Measurements from ENCODE around the gene GALNT13.

GALNT13 gene

DNA sequence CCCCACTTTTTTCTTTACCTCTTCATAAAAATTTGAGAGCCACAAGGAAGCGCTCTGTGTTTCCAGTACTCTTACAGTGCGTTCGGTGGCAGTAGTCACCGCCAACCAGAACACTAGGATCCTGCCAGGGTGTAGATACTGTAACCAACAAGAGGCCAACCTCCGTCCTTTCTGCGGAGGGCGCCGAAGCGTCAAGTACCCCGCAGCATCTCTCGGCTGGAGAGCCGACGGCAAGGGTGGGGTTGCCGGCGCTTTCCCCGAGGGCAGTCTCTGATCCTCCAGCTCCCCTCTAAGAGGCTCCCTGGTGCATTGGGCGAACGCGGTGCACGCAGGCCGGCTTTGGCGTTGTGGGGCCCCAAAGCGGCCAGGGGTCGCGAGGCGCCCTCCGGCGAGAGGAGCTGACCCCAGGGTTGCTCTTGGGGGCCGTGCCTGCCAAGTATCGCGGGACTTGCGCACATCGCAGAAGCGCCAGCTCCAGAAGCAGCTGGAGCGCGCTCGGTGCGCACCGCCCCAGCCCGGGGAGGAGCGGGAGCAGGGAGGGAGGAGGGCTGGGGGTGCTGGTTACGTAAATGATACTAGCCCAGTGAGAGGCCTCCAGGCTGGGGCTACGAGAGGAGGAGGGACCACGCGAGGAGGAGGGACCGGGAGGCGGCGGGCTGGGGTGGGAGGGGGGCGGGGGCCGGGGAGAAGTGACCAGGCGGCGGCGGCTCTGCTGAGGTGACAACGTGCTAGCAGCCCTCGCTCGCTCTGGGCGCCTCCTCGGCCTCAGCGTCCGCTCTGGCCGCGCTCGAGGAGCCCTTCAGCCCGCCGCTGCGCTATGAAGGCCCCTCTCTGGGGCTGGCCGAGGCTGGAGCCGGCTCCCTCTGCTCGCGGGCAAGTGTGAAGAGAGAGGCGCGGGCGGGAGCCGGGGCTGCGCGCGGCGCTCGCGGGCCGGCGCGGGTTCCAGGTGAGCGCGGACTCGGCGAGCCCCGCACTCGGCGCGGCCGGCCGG is at the start of gene GALNT13:
Gene GALNT13, plus strand, starts transcription at position 692 of the 991 bp plus-strand sequence.
- Mint-ChIP-seq H3K4me1 (no peaks in the 10 kb centered on the region), H3K27me3 (peaks cover 7% of the 10 kb centered on the region), H3K9me3 (peaks cover 3% of the 10 kb centered on the region), H3K27ac (no peak within 1 kb of the TSS), H3K4me3 (no peak within 1 kb of the TSS), H3K36me3 (peaks cover 3% of the 10 kb centered on the region)
- DNase-seq (ENCODE audit: low spot score in 2 of 2) (no peak), ATAC-seq (ENCODE audit: low read depth) (no peak)

DNA sequence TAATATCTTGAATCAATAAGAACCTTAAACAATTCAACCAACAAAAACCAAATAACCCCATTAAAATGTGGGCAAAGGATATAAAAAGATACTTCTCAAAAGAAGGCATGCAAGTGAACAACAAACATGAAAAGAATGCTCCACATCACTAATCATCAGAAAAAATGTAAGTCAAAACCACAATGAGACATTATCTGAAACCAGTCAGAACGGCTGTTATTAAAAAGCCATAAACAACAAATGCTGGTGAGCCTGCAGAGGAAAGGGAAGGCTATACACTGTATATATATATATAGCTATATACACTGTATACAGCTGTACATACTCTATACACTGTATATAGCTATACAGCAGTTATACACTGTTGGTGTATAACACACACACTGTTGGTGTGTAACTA is 47.8 kb upstream of the GALNT13 start:
- no peak overlapping the region for H3K4me3 Mint-ChIP-seq
- DNase-seq (ENCODE audit: low spot score in 2 of 2) (no peak), ATAC-seq (ENCODE audit: low read depth) (no peak)
- H3K9me3 Mint-ChIP-seq: peaks cover 11% of the 10 kb centered on the region
- no peaks in the 10 kb centered on the region for H3K4me1 Mint-ChIP-seq
- no peaks in the 10 kb centered on the region for H3K36me3 Mint-ChIP-seq
- H3K27ac Mint-ChIP-seq: no peak overlapping the region
- H3K27me3 Mint-ChIP-seq: no peaks in the 10 kb centered on the region

DNA sequence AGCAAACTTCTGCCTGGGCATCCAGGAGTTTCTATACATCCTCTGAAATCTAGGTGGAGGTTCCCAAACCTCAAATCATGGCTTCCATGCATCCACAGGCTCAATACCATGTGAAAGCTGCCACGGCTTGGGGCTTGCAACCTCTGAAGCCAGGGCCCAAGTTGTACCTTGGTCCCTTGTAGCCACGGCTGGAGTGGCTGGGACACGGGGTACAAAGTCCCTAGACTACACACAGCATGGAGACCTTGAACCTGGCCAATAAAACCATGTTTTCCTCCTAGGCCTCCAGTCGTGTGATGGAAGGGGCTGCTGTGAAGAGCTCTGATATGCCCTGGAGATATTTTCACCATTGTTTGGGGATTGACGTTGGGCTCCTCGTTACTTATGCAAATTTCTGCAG is 43.4 kb upstream of the GALNT13 start:
- Mint-ChIP-seq H3K27me3 (no peaks in the 10 kb centered on the region), H3K36me3 (no peaks in the 10 kb centered on the region), H3K27ac (no peak overlapping the region), H3K9me3 (peaks cover 17% of the 10 kb centered on the region), H3K4me1 (no peaks in the 10 kb centered on the region), H3K4me3 (no peak overlapping the region)
- ATAC-seq (ENCODE audit: low read depth): no peak
- DNase-seq (ENCODE audit: low spot score in 2 of 2): no peak

DNA sequence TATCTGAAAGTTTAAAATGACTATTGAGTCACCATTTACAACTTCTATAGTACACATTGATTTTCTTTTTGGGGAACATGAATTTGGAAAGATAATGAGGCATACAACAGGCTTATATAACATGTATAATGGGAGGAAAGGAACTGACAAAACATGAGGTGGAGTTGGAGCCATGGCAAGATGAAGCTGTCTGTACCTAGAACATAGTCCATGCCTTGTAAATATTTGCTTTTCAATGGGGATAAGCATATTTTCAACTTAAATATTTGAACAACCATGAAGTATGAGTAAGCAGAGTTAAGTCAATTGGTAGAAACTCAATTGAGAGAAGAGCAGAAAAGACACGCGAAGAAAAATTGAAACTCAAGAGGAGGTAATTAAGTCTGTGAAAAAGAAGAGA is 37.1 kb upstream of the GALNT13 start:
- Mint-ChIP-seq H3K27me3 (no peaks in the 10 kb centered on the region), H3K9me3 (peaks cover 11% of the 10 kb centered on the region), H3K4me1 (no peaks in the 10 kb centered on the region), H3K27ac (no peak overlapping the region), H3K36me3 (no peaks in the 10 kb centered on the region), H3K4me3 (no peak overlapping the region)
- ATAC-seq (ENCODE audit: low read depth): no peak
- DNase-seq (ENCODE audit: low spot score in 2 of 2): no peak

DNA sequence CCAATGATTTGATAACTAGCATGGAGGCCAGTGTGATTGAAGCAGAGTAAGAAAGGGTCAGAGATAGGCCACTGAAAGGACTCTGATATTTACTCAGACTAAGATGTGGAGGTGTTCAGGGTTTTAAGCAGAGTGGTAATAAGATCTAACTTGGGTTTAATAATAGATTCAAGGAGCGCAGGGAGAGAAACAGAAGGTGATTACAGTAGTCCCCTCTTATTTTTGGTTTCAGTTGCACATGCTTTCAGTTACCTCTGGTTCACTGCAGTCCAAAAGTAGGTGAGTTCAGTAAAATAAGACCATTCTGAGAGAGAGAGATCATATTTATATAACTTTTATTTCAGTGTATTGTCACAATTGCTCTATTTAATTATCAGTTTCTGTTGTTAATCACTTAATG is 13.5 kb upstream of the GALNT13 start:
- Mint-ChIP-seq H3K27me3 (no peaks in the 10 kb centered on the region), H3K36me3 (no peaks in the 10 kb centered on the region), H3K4me1 (no peaks in the 10 kb centered on the region), H3K27ac (no peak overlapping the region), H3K9me3 (peaks cover 9% of the 10 kb centered on the region), H3K4me3 (no peak overlapping the region)
- no peak for DNase-seq (ENCODE audit: low spot score in 2 of 2)
- ATAC-seq (ENCODE audit: low read depth): no peak

DNA sequence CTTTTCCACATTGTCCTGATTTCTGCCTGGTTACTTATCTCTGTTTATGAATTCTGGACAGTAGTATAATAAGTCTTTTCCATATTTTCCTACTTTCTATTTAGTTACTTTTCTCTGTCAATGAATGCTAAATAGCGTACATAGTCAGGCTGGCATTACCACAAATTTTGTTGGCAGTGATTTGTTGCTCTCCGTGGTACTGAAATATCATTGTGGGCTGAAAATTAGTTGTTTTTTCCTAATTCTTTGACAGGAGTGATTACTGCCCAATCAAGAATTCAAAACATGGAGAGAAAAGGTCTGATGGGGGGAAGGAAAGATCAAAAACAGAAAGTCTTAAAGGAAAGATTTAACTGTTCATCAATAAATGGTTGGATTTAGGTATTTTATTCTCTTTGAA is 7.7 kb upstream of the GALNT13 start:
- Mint-ChIP-seq H3K4me1 (no peaks in the 10 kb centered on the region), H3K4me3 (no peak overlapping the region), H3K9me3 (peaks cover 5% of the 10 kb centered on the region), H3K27ac (no peak overlapping the region), H3K27me3 (no peaks in the 10 kb centered on the region), H3K36me3 (no peaks in the 10 kb centered on the region)
- DNase-seq (ENCODE audit: low spot score in 2 of 2) (no peak), ATAC-seq (ENCODE audit: low read depth) (no peak)

DNA sequence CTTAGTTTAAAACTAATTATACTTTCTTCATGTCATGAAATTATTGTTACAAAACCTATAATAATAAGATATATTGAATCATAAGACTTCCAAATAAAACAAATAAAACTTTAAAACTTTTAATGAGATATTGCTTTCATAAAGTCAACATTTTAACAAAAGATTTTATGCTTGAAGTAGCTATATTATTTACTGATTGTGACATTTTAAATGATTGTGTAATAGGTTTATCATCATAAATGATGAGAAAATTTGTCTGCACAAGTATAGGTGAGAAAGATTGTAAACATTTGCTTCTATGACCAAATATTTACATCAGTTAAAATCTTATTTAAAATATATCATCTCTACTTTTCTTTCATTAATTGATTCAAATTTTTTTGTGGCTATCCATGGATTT is 5.1 kb upstream of the GALNT13 start:
- Mint-ChIP-seq H3K27me3 (no peaks in the 10 kb centered on the region), H3K4me3 (no peak overlapping the region), H3K9me3 (peaks cover 3% of the 10 kb centered on the region), H3K27ac (no peak overlapping the region), H3K36me3 (no peaks in the 10 kb centered on the region), H3K4me1 (no peaks in the 10 kb centered on the region)
- DNase-seq (ENCODE audit: low spot score in 2 of 2) (no peak), ATAC-seq (ENCODE audit: low read depth) (no peak)

DNA sequence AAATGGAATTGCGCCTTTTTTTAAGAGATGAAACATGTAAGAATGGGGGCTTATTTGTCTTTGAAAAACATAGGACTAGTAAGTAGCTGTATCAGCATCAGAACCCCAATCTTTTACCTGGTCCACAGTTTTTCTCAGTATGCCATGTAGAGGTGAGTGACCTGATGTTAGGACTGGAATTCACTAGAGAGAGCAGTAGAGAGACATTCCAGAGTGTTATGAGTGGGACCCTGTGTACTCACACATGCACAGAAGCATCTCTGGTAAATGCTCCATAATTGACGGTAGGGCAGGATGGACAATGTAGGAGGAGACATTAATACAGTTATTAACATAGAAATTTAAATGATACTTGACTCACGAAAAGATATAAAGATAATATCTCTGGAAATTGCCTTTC is 1.4 kb upstream of the GALNT13 start:
- ATAC-seq (ENCODE audit: low read depth): no peak
- no peak overlapping the region for H3K4me3 Mint-ChIP-seq

DNA sequence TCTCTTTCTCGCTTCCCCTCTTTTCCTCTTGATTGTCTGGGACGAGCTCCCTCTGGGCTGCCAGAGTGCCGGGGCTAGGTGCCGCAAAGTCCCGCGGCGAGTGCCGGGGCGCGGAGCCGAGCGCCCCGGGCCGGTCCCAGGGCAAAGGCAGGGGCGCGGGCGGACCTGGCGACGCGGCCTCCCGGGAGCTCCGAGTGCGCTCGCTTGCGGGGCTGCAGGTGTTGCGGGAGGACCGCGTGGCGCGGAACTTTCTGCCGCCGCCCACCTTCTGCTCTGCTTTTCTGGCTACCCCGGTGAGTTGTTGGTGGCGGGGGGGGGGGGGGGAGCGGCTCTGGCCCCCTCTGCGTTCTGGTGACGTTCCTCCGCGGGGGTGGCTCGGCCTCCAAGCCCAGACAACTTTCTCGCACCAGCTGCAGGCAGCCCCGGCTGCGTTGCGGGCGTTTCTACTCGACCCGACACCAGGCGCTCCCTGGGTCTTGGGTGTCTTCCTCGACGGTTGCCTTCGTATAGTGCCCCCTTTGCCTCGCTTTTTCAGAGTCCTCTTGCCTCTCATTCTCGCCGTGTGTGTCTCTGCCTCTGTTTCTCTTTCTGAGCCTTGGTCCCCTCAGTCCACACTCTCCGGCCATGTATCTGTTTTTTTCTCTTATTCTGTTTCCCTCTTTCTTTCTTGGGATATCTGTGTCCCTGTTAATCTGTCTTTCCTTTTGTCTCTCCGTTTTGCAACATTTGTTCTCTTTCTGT is 759 bp downstream of the GALNT13 start:
- Mint-ChIP-seq H3K36me3 (peaks cover 3% of the 10 kb centered on the region), H3K4me3 (no peak overlapping the region), H3K27me3 (peaks cover 7% of the 10 kb centered on the region), H3K4me1 (no peaks in the 10 kb centered on the region), H3K27ac (no peak overlapping the region), H3K9me3 (peaks cover 3% of the 10 kb centered on the region)
- DNase-seq (ENCODE audit: low spot score in 2 of 2) (no peak), ATAC-seq (ENCODE audit: low read depth) (no peak)

More for the DNA sequence above, 1.4 kb upstream of the GALNT13 start:
- no peak for DNase-seq (ENCODE audit: low spot score in 2 of 2)
- H3K4me1 Mint-ChIP-seq: no peaks in the 10 kb centered on the region
- H3K9me3 Mint-ChIP-seq: peaks cover 3% of the 10 kb centered on the region
- no peak overlapping the region for H3K27ac Mint-ChIP-seq
- peaks cover 3% of the 10 kb centered on the region for H3K36me3 Mint-ChIP-seq
- peaks cover 7% of the 10 kb centered on the region for H3K27me3 Mint-ChIP-seq

DNA sequence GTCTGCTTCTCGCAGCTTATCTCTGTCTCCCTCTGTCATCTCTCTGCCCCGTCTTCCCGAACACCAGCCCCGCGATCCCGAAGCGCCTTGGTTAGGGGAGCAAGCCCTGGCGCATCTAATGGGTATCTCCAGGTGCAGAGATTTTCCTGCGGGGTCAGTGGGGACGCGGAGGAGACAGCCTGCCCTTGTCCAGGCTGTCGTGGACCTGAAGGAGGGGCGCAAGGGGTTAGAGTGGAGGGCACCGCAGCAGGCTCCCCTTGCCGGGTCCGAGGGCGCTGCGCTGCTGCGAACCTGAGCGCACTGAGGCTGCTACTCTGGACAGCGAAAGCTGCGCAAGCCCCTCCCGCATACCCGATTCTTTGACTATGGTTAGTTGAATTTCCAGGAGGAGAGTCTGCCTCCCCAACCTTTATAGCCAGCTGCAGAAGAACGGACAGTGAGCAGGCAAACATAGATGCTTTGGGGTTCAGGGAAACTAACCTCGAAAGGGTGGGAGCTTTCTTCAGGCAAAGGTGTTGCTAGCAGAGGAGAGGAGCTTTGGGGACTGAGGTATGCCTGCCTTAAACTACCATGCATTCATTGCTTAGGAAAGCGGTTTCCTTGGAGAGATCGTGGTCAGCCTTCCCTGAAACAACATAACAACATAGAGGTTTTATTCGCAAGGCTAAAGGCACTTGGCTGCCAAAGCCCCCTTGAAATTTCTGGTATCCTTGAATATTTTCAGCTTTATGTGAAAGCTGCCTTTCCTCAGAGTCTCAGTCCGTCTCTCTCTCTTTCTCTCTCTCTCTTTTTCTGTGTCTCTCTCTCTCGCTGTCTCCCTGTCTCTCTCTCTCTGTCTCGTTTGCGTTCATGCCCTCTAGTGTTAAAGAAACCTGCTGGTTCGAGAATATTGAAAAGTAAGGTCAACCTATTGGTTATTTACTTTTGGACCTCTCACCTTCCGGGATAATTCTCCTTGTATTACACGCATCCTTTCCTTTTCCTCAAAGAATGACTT is 1.6 kb downstream of the GALNT13 start:
- peaks cover 3% of the 10 kb centered on the region for H3K36me3 Mint-ChIP-seq
- no peak for DNase-seq (ENCODE audit: low spot score in 2 of 2)
- H3K9me3 Mint-ChIP-seq: peaks cover 3% of the 10 kb centered on the region
- peaks cover 7% of the 10 kb centered on the region for H3K27me3 Mint-ChIP-seq
- H3K27ac Mint-ChIP-seq: no peak overlapping the region
- H3K4me3 Mint-ChIP-seq: no peak overlapping the region
- no peak for ATAC-seq (ENCODE audit: low read depth)
- H3K4me1 Mint-ChIP-seq: no peaks in the 10 kb centered on the region

DNA sequence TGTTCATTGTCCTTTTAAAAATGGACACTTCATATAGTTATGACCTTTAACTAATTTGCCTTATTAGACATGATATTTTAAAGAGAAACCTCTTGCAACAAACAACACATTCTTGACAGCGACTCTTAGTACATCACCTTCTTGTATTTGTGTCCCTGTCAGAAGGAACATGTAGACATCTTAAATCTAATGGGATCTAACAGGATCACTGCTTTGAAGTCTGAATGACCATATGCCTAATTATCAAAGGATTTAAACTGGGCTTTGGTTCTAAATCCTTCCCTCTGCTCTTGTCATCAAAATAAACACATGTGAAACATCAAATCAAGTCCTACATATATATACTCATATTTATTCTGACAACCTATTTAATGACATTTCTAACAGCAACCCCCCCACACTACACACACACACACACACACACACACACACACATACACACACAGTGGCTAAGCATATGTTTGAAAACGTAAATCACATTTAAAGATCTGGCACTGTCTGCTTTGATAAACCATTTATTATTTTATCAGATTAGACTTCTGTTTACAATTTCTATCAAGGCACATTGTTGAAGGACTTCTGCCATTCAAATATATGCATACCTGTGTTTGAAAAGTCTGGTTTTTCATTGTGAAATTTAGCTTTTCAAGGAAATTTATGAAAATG is 4.2 kb downstream of the GALNT13 start:
- ATAC-seq (ENCODE audit: low read depth): no peak
- DNase-seq (ENCODE audit: low spot score in 2 of 2): no peak
- H3K27ac Mint-ChIP-seq: no peak overlapping the region
- peaks cover 3% of the 10 kb centered on the region for H3K36me3 Mint-ChIP-seq
- H3K9me3 Mint-ChIP-seq: peaks cover 3% of the 10 kb centered on the region
- H3K27me3 Mint-ChIP-seq: peaks cover 7% of the 10 kb centered on the region
- H3K4me3 Mint-ChIP-seq: no peak overlapping the region
- H3K4me1 Mint-ChIP-seq: no peaks in the 10 kb centered on the region

DNA sequence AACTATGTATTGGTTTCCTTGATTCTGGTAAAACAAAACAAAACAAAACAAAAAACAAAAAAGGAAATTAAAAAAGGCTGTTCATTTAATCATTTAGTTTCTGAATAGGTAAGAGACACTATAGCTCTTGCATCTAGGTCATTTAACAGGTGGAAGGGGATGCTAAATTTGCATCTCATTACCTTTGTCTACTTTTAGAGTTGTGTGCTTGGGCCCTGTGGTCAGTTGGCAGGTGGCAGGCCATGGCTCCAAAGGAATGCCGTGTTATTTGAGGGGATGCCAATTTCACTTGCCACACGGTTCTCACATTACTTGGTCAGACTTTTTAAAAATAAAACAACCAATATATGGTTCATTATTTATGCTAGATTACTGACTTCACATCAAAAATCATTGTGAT is 9.2 kb downstream of the GALNT13 start:
- ATAC-seq (ENCODE audit: low read depth) (no peak), DNase-seq (ENCODE audit: low spot score in 2 of 2) (no peak)
- Mint-ChIP-seq H3K36me3 (no peaks in the 10 kb centered on the region), H3K27ac (no peak overlapping the region), H3K9me3 (peaks cover 3% of the 10 kb centered on the region), H3K4me1 (no peaks in the 10 kb centered on the region), H3K27me3 (no peaks in the 10 kb centered on the region), H3K4me3 (no peak overlapping the region)

DNA sequence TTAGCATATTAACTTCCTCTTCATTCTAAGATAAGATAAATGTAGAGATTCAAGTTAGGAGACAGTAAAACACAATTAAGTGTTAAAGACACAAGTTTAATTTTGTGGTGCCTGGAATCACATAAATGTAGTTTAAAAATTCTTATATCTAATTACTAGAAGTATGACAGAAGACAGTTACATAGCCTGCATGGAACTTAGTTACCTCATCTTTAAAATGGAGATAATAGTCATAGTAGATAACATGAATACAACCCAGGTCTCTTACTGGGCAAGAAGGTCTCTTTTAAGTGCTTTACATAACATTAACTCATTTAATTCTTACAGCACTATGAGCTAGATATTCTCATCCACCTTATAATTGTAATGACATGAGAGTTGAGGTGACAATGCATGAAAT is 15.1 kb downstream of the GALNT13 start:
- Mint-ChIP-seq H3K27ac (no peak overlapping the region), H3K4me3 (no peak overlapping the region), H3K27me3 (no peaks in the 10 kb centered on the region), H3K36me3 (no peaks in the 10 kb centered on the region), H3K9me3 (peaks cover 3% of the 10 kb centered on the region), H3K4me1 (no peaks in the 10 kb centered on the region)
- ATAC-seq (ENCODE audit: low read depth) (no peak), DNase-seq (ENCODE audit: low spot score in 2 of 2) (no peak)
